GM06990 (cell line): ENCODE results near the gene ARPP19.

Source experiments
- DNase-seq: peaks from one replicate; pipeline ENCODE4 v3.0.0-alpha.2; 2011; ENCODE audit not compliant: insufficient read length; ENCODE audit errors: extremely low read depth
- H3K27me3 ChIP-seq: replicated peaks from 2 replicates; pipeline ENCODE4 v1.6.0; 2011; ENCODE audit warnings: low read length; ENCODE audit not compliant: control insufficient read depth, insufficient read depth
- H3K36me3 ChIP-seq: 2 replicates; pipeline ENCODE4 v1.5.1; 2011; ENCODE audit warnings: low read length; ENCODE audit not compliant: control insufficient read depth, insufficient read depth
- H3K4me3 ChIP-seq: replicated peaks from 2 replicates; pipeline ENCODE4 v1.5.1; 2011; ENCODE audit warnings: low read depth, mild to moderate bottlenecking, control low read depth, low read length
- CTCF ChIP-seq: IDR thresholded peaks from 2 replicates; pipeline ENCODE4 v1.5.1; 2011; ENCODE audit warnings: low read length, control low read depth, mild to moderate bottlenecking, inconsistent platforms; ENCODE audit not compliant: insufficient read depth, poor library complexity, severe bottlenecking

Gene ARPP19

DNA sequence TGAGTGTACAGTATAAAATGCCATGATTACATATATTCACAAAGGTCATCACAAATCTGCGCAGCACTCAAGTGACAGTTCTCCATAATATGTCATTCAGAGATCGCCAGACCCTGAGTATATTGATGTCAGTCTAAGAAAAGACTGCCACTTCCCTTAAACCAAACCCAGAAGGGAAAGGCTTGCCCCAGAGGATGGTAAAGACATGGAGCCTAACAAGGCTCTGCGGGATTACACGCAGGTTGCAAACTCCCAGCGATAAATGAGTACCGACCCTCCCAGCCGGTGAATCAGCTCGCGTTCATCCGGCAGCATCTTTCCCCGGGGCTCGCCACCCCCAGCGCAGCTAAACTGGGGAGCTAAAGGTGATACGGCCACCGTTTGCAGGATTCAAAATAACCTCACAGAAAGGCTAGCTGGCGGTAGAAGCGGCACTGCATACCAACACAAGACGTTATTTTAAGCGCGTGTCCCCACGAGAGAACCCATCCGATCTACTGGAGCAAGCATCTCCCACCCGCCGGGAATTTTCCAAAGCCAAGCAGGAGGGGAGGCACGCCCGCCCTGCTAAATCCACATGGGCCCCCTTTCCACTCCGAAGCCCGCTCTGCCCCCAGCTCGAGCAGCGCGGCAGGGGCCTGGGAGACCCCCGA lies 40.8 kb downstream of the ARPP19 start:
- no peak for TF ChIP-seq CTCF
- H3K4me3 ChIP-seq = peak overlapping the region; percentile 90
- no peak for DNase-seq
- H3K36me3 ChIP-seq = no peaks in the 10 kb centered on the region
- H3K27me3 ChIP-seq = no peaks in the 10 kb centered on the region

- no peak for TF ChIP-seq CTCF
- Histone ChIP-seq H3K4me3 (peak overlapping the region; percentile 90), H3K27me3 (no peaks in the 10 kb centered on the region)
These were observed 41.5 kb downstream of the ARPP19 start for GRCh38 chr15:52527196-52527910.

GRCh38 chr15:52524223-52525136 lies 44.4 kb downstream of the ARPP19 start:
- no peak for DNase-seq
- no peaks in the 10 kb centered on the region for H3K36me3 ChIP-seq
- H3K27me3 ChIP-seq = no peaks in the 10 kb centered on the region
- TF ChIP-seq CTCF = no peak
- H3K4me3 ChIP-seq = no peak overlapping the region

More at GRCh38 chr15:52527196-52527910, 41.5 kb downstream of the ARPP19 start:
- no peak for DNase-seq
- H3K36me3 ChIP-seq = no peaks in the 10 kb centered on the region

- no peak for TF ChIP-seq CTCF
- Histone ChIP-seq H3K27me3 (no peaks in the 10 kb centered on the region), H3K36me3 (no peaks in the 10 kb centered on the region), H3K4me3 (no peak overlapping the region)
- DNase-seq = no peak
These were observed 45.2 kb downstream of the ARPP19 start for GRCh38 chr15:52523647-52524046.

- DNase-seq = no peak
- H3K4me3 ChIP-seq = no peak overlapping the region
- no peaks in the 10 kb centered on the region for H3K36me3 ChIP-seq
- no peak for TF ChIP-seq CTCF
- H3K27me3 ChIP-seq = no peaks in the 10 kb centered on the region
These were observed 45.6 kb downstream of the ARPP19 start for GRCh38 chr15:52523192-52523591.
